ENCODE data around the gene DMD.

DMD gene

DNA sequence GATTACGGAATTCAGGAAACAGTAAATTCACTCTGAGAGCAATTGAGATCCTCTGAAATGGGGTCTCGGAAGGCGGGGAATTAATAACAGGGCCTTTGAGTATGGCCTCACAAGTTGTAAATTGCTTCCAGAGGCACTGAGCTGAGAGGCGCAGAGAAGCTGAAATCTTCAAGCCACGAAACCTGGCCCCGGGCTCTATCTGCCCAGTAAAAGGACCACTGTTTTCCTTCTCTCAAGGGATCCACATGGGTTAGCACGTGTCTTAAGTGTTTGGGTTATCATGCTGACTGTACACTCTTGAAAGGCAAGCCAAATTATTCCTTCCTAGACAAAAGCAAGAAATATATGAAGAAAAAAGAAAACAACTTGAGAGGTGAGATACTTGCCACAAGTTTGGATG lies 1126.6 kb downstream of the DMD start:
- TF ChIP-seq, protein P1, sequence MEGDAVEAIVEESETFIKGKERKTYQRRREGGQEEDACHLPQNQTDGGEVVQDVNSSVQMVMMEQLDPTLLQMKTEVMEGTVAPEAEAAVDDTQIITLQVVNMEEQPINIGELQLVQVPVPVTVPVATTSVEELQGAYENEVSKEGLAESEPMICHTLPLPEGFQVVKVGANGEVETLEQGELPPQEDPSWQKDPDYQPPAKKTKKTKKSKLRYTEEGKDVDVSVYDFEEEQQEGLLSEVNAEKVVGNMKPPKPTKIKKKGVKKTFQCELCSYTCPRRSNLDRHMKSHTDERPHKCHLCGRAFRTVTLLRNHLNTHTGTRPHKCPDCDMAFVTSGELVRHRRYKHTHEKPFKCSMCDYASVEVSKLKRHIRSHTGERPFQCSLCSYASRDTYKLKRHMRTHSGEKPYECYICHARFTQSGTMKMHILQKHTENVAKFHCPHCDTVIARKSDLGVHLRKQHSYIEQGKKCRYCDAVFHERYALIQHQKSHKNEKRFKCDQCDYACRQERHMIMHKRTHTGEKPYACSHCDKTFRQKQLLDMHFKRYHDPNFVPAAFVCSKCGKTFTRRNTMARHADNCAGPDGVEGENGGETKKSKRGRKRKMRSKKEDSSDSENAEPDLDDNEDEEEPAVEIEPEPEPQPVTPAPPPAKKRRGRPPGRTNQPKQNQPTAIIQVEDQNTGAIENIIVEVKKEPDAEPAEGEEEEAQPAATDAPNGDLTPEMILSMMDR (IDR thresholded peaks at IDR 0.05; ENCODE audit: borderline replicate concordance, control extremely low read depth, extremely low read depth, insufficient read depth, missing control alignments), result no peak
- in situ Hi-C loops (cut with MboI; ENCODE audit: low sequenced_read_pairs, unreplicated experiment), result no loop called here
- no peak for DNase-seq (ENCODE audit: low spot score)

- no peak for DNase-seq (ENCODE audit: low spot score)
- in situ Hi-C loops (cut with MboI; ENCODE audit: low sequenced_read_pairs, unreplicated experiment), result no loop called here
- TF ChIP-seq, protein P1 (IDR thresholded peaks at IDR 0.05; ENCODE audit: borderline replicate concordance, control extremely low read depth, extremely low read depth, insufficient read depth, missing control alignments), result no peak
These were observed 1163.1 kb downstream of the DMD start for GRCh38 chrX:32048285-32048684.

GRCh38 chrX:32045149-32045548 lies 1166.2 kb downstream of the DMD start:
- DNase-seq (ENCODE audit: low spot score), result no peak
- in situ Hi-C loops (cut with MboI; ENCODE audit: low sequenced_read_pairs, unreplicated experiment), result no loop called here
- TF ChIP-seq, protein P1 (IDR thresholded peaks at IDR 0.05; ENCODE audit: borderline replicate concordance, control extremely low read depth, extremely low read depth, insufficient read depth, missing control alignments), result no peak

- in situ Hi-C loops (cut with MboI; ENCODE audit: low sequenced_read_pairs, unreplicated experiment), result no loop called here
- no peak for DNase-seq (ENCODE audit: low spot score)
- TF ChIP-seq, protein P1 (IDR thresholded peaks at IDR 0.05; ENCODE audit: borderline replicate concordance, control extremely low read depth, extremely low read depth, insufficient read depth, missing control alignments), result no peak
These were observed 1170.2 kb downstream of the DMD start for GRCh38 chrX:32041181-32041580.

- in situ Hi-C loops (cut with MboI; ENCODE audit: low sequenced_read_pairs, unreplicated experiment), result no loop called here
- TF ChIP-seq, protein P1 (IDR thresholded peaks at IDR 0.05; ENCODE audit: borderline replicate concordance, control extremely low read depth, extremely low read depth, insufficient read depth, missing control alignments), result no peak
- no peak for DNase-seq (ENCODE audit: low spot score)
These were observed 1184.6 kb downstream of the DMD start for GRCh38 chrX:32026772-32027171.

- DNase-seq (ENCODE audit: low spot score), result no peak
- in situ Hi-C loops (cut with MboI; ENCODE audit: low sequenced_read_pairs, unreplicated experiment), result no loop called here
- TF ChIP-seq, protein P1 (IDR thresholded peaks at IDR 0.05; ENCODE audit: borderline replicate concordance, control extremely low read depth, extremely low read depth, insufficient read depth, missing control alignments), result no peak
These were observed 1187.3 kb downstream of the DMD start for GRCh38 chrX:32024072-32024471.

GRCh38 chrX:32016195-32016594 lies 1195.2 kb downstream of the DMD start:
- TF ChIP-seq, protein P1 (IDR thresholded peaks at IDR 0.05; ENCODE audit: borderline replicate concordance, control extremely low read depth, extremely low read depth, insufficient read depth, missing control alignments), result no peak
- no peak for DNase-seq (ENCODE audit: low spot score)
- in situ Hi-C loops (cut with MboI; ENCODE audit: low sequenced_read_pairs, unreplicated experiment), result no loop called here

Data from GM13976 (cell line).